Measurements from ENCODE around the gene ZNF267. TPM values are rescaled to one million over a fixed set of nuclear protein-coding genes. Genes with fewer than 3 reads are reported as not detected.
"Not testable (repeated sequence)": the region's sequence is repeated elsewhere in the genome, so short reads cannot be mapped to it uniquely, and the experiment has no call there.

ZNF267 gene
- total RNA-seq, 1 donor from 2014 or later = 4.2 TPM

GRCh38 chr16:31913668-31914067 is 40.1 kb downstream of the ZNF267 start:
- H3K9ac ChIP-seq (ENCODE audit: low read depth in 1 of 3, low read length in 3 of 3) = no peak overlapping the region
- H3K9me3 ChIP-seq (ENCODE audit: control insufficient read depth in 3 of 3, low read length in 3 of 3) = peaks cover 26 to 50% (median 27%) of the 10 kb centered on the region in 3 donors
- no peak overlapping the region for H3K27ac ChIP-seq (ENCODE audit: low read depth, low read length)

GRCh38 chr16:31916056-31916488 is 42.5 kb downstream of the ZNF267 start:
- Histone ChIP-seq H3K9me3 (ENCODE audit: control insufficient read depth in 3 of 3, low read length in 3 of 3) (peaks cover 24 to 57% (median 26%) of the 10 kb centered on the region in 3 donors), H3K27ac (ENCODE audit: low read depth, low read length) (no peak overlapping the region), H3K4me1 (ENCODE audit: control insufficient read depth in 3 of 3, insufficient read depth in 3 of 3, low read length in 3 of 3) (no peaks in the 10 kb centered on the region), H3K9ac (ENCODE audit: low read depth in 1 of 3, low read length in 3 of 3) (no peak overlapping the region), H3K27me3 (ENCODE audit: control insufficient read depth in 3 of 3, insufficient read depth in 3 of 3, low read length in 3 of 3) (no peaks in the 10 kb centered on the region), H3K36me3 (ENCODE audit: control insufficient read depth in 3 of 3, insufficient read depth in 3 of 3, low read length in 3 of 3) (peaks cover 25 to 32% (median 29%) of the 10 kb centered on the region in 3 donors), H3K4me3 (ENCODE audit: low read length in 3 of 3) (peak overlapping the region in 1 of 3 donors; percentile 49)

More at GRCh38 chr16:31913668-31914067, 40.1 kb downstream of the ZNF267 start:
- Histone ChIP-seq H3K36me3 (ENCODE audit: control insufficient read depth in 3 of 3, insufficient read depth in 3 of 3, low read length in 3 of 3) (peaks cover 25 to 32% (median 29%) of the 10 kb centered on the region in 3 donors), H3K4me1 (ENCODE audit: control insufficient read depth in 3 of 3, insufficient read depth in 3 of 3, low read length in 3 of 3) (no peaks in the 10 kb centered on the region), H3K27me3 (ENCODE audit: control insufficient read depth in 3 of 3, insufficient read depth in 3 of 3, low read length in 3 of 3) (no peaks in the 10 kb centered on the region), H3K4me3 (ENCODE audit: low read length in 3 of 3) (peak overlapping the region; percentile 3 to 45 (median 42))

- Histone ChIP-seq H3K4me1 (ENCODE audit: control insufficient read depth in 3 of 3, insufficient read depth in 3 of 3, low read length in 3 of 3) (no peaks in the 10 kb centered on the region), H3K9ac (ENCODE audit: low read depth in 1 of 3, low read length in 3 of 3) (no peak overlapping the region), H3K36me3 (ENCODE audit: control insufficient read depth in 3 of 3, insufficient read depth in 3 of 3, low read length in 3 of 3) (peaks cover 7 to 11% (median 10%) of the 10 kb centered on the region in 3 donors), H3K9me3 (ENCODE audit: control insufficient read depth in 3 of 3, low read length in 3 of 3) (peaks cover 10 to 35% (median 17%) of the 10 kb centered on the region in 3 donors), H3K27ac (ENCODE audit: low read depth, low read length) (no peak overlapping the region), H3K4me3 (ENCODE audit: low read length in 3 of 3) (no peak overlapping the region), H3K27me3 (ENCODE audit: control insufficient read depth in 3 of 3, insufficient read depth in 3 of 3, low read length in 3 of 3) (no peaks in the 10 kb centered on the region)
These were observed 46.8 kb downstream of the ZNF267 start for GRCh38 chr16:31920373-31920772.

- not testable (repeated sequence) for H3K9me3 ChIP-seq (ENCODE audit: control insufficient read depth in 3 of 3, low read length in 3 of 3); H3K4me3 ChIP-seq (ENCODE audit: low read length in 3 of 3); H3K36me3 ChIP-seq (ENCODE audit: control insufficient read depth in 3 of 3, insufficient read depth in 3 of 3, low read length in 3 of 3); H3K27me3 ChIP-seq (ENCODE audit: control insufficient read depth in 3 of 3, insufficient read depth in 3 of 3, low read length in 3 of 3); H3K27ac ChIP-seq (ENCODE audit: low read depth, low read length); H3K9ac ChIP-seq (ENCODE audit: low read depth in 1 of 3, low read length in 3 of 3); H3K4me1 ChIP-seq (ENCODE audit: control insufficient read depth in 3 of 3, insufficient read depth in 3 of 3, low read length in 3 of 3)
These were observed 78.2 kb downstream of the ZNF267 start for GRCh38 chr16:31951806-31952205.

- H3K36me3 ChIP-seq (ENCODE audit: control insufficient read depth in 3 of 3, insufficient read depth in 3 of 3, low read length in 3 of 3); H3K27ac ChIP-seq (ENCODE audit: low read depth, low read length); H3K9ac ChIP-seq (ENCODE audit: low read depth in 1 of 3, low read length in 3 of 3); H3K4me3 ChIP-seq (ENCODE audit: low read length in 3 of 3); H3K9me3 ChIP-seq (ENCODE audit: control insufficient read depth in 3 of 3, low read length in 3 of 3); H3K4me1 ChIP-seq (ENCODE audit: control insufficient read depth in 3 of 3, insufficient read depth in 3 of 3, low read length in 3 of 3); H3K27me3 ChIP-seq (ENCODE audit: control insufficient read depth in 3 of 3, insufficient read depth in 3 of 3, low read length in 3 of 3): not testable (repeated sequence)
These were observed 78.6 kb downstream of the ZNF267 start for GRCh38 chr16:31952206-31952605.

- not testable (repeated sequence) for H3K27ac ChIP-seq (ENCODE audit: low read depth, low read length); H3K9me3 ChIP-seq (ENCODE audit: control insufficient read depth in 3 of 3, low read length in 3 of 3); H3K36me3 ChIP-seq (ENCODE audit: control insufficient read depth in 3 of 3, insufficient read depth in 3 of 3, low read length in 3 of 3); H3K4me1 ChIP-seq (ENCODE audit: control insufficient read depth in 3 of 3, insufficient read depth in 3 of 3, low read length in 3 of 3); H3K9ac ChIP-seq (ENCODE audit: low read depth in 1 of 3, low read length in 3 of 3); H3K4me3 ChIP-seq (ENCODE audit: low read length in 3 of 3); H3K27me3 ChIP-seq (ENCODE audit: control insufficient read depth in 3 of 3, insufficient read depth in 3 of 3, low read length in 3 of 3)
These were observed 82.6 kb downstream of the ZNF267 start for GRCh38 chr16:31956221-31956620.

- not testable (repeated sequence) for H3K27me3 ChIP-seq (ENCODE audit: control insufficient read depth in 3 of 3, insufficient read depth in 3 of 3, low read length in 3 of 3); H3K4me3 ChIP-seq (ENCODE audit: low read length in 3 of 3); H3K36me3 ChIP-seq (ENCODE audit: control insufficient read depth in 3 of 3, insufficient read depth in 3 of 3, low read length in 3 of 3); H3K27ac ChIP-seq (ENCODE audit: low read depth, low read length); H3K9me3 ChIP-seq (ENCODE audit: control insufficient read depth in 3 of 3, low read length in 3 of 3); H3K4me1 ChIP-seq (ENCODE audit: control insufficient read depth in 3 of 3, insufficient read depth in 3 of 3, low read length in 3 of 3); H3K9ac ChIP-seq (ENCODE audit: low read depth in 1 of 3, low read length in 3 of 3)
These were observed 86.7 kb downstream of the ZNF267 start for GRCh38 chr16:31960186-31960910.

Small RNA genes lying within 50 kb of the gene (small RNA-seq; reads per million reads assigned to genes)
- not detected for gene AC034105.2
- not detected for gene AC034105.4

Data from skeletal muscle tissue (tissue), 5 donors.